Measurements from ENCODE around the gene MPHOSPH9.
"Not testable (repeated sequence)": the region's sequence is repeated elsewhere in the genome, so short reads cannot be mapped to it uniquely, and the experiment has no call there.

Gene MPHOSPH9

GRCh38 chr12:123231931-123232330 lies 1.0 kb downstream of the MPHOSPH9 start:
- ChIA-PET CTCF (interaction anchor here (0.6 to 3.9 kb wide), 9 partner anchors 9 to 284 kb away, joined by 3 to 28 read pairs (median 5); partner anchors contain the start of gene OGFOD2), POLR2A (interaction anchor here (0.6 to 3.0 kb wide), 7 partner anchors 9 to 188 kb away, joined by 3 to 28 read pairs (median 5); no protein-coding TSS in a partner anchor)
- no peak for DNase-seq
- Histone ChIP-seq H3K27ac (ENCODE audit: insufficient read depth in 1 of 2, low read depth in 1 of 2, low read length in 2 of 2, poor library complexity in 1 of 2, severe bottlenecking in 2 of 2) (peak overlapping the region; percentile 70 to 95), H3K9me3 (ENCODE audit: control extremely low read depth in 1 of 5, control insufficient read depth in 4 of 5, insufficient read depth in 2 of 5, low read depth in 1 of 5, low read length in 4 of 5) (no peaks in the 10 kb centered on the region), H3K4me3 (ENCODE audit: control insufficient read depth in 1 of 7, extremely low read depth in 1 of 7, insufficient read depth in 4 of 7, low read depth in 2 of 7, low read length in 6 of 7) (peak overlapping the region in 6 of 7 experiments; percentile 83 to 99 (median 98)), H3K36me3 (ENCODE audit: control insufficient read depth in 4 of 4, insufficient read depth in 4 of 4, low read length in 3 of 4) (peaks cover 0 to 6% (median 4%) of the 10 kb centered on the region in 4 experiments), H3K4me1 (ENCODE audit: control extremely low read depth in 1 of 4, control insufficient read depth in 4 of 4, insufficient read depth in 4 of 4, low read length in 3 of 4) (peaks cover 40 to 69% (median 57%) of the 10 kb centered on the region in 4 experiments), H3K27me3 (replicated peaks in 2 of 5; ENCODE audit: control insufficient read depth in 4 of 5, insufficient read depth in 5 of 5, low read length in 4 of 5) (no peaks in the 10 kb centered on the region)
- WGBS (ENCODE audit: insufficient coverage): 42% methylated on average over 3 of the region's 5 CpGs

- POLR2A ChIA-PET: no interaction called here
- peaks cover 0 to 13% (median 2%) of the 10 kb centered on the region in 4 experiments for H3K36me3 ChIP-seq (ENCODE audit: control insufficient read depth in 4 of 4, insufficient read depth in 4 of 4, low read length in 3 of 4)
- no peaks in the 10 kb centered on the region for H3K27me3 ChIP-seq (replicated peaks in 2 of 5; ENCODE audit: control insufficient read depth in 4 of 5, insufficient read depth in 5 of 5, low read length in 4 of 5)
- CTCF ChIA-PET: interaction anchor here (0.6 to 3.2 kb wide), 7 partner anchors 9 to 275 kb away, joined by 3 to 22 read pairs (median 3); no protein-coding TSS in a partner anchor
- DNase-seq: no peak
- H3K9me3 ChIP-seq (ENCODE audit: control extremely low read depth in 1 of 5, control insufficient read depth in 4 of 5, insufficient read depth in 2 of 5, low read depth in 1 of 5, low read length in 4 of 5): no peaks in the 10 kb centered on the region
- peak overlapping the region in 6 of 7 experiments; percentile 50 to 76 (median 55) for H3K4me3 ChIP-seq (ENCODE audit: control insufficient read depth in 1 of 7, extremely low read depth in 1 of 7, insufficient read depth in 4 of 7, low read depth in 2 of 7, low read length in 6 of 7)
- H3K27ac ChIP-seq (ENCODE audit: insufficient read depth in 1 of 2, low read depth in 1 of 2, low read length in 2 of 2, poor library complexity in 1 of 2, severe bottlenecking in 2 of 2): peak overlapping the region; percentile 53 to 85
- peaks cover 35 to 59% (median 48%) of the 10 kb centered on the region in 4 experiments for H3K4me1 ChIP-seq (ENCODE audit: control extremely low read depth in 1 of 4, control insufficient read depth in 4 of 4, insufficient read depth in 4 of 4, low read length in 3 of 4)
- WGBS (ENCODE audit: insufficient coverage): 0% methylated on average over 2 of the region's 3 CpGs
Measured at GRCh38 chr12:123229051-123229450, 3.9 kb downstream of the MPHOSPH9 start.

DNA sequence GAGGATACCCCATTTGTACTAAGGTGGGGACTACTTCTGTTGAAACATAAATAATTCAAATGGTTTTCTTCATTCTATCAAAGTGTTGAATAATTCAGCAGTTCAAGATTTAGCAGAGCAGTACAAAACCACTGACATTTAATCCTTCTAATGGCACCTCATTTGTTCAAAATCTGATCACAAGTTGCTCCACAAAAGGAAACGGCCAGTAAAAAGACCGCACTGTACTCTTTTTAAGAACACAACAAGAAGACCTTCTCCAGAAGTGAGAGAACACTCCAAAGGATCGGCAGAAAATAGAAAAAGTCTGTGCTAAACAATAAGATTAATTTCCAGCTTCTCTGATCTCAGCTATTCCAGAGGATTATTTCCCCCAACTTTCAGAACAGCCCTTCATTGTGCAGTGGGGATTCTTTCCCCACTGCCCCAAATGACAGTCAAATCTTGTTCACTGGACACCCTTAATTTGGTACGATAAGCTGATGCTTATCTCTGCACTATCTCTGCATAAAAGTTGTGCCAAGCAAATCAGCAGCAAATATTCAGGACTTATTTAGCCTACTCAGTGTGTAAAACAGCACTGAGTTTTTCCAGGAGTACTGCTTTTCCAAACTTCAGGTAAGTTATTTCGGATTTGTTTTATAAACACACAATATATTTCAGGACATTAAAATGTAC lies 5.2 kb downstream of the MPHOSPH9 start:
- no peak for DNase-seq
- H3K4me3 ChIP-seq (ENCODE audit: control insufficient read depth in 1 of 7, extremely low read depth in 1 of 7, insufficient read depth in 4 of 7, low read depth in 2 of 7, low read length in 6 of 7): peak overlapping the region in 1 of 7 experiments; percentile 40
- no peak overlapping the region for H3K27ac ChIP-seq (ENCODE audit: insufficient read depth in 1 of 2, low read depth in 1 of 2, low read length in 2 of 2, poor library complexity in 1 of 2, severe bottlenecking in 2 of 2)
- H3K27me3 ChIP-seq (replicated peaks in 2 of 5; ENCODE audit: control insufficient read depth in 4 of 5, insufficient read depth in 5 of 5, low read length in 4 of 5): no peaks in the 10 kb centered on the region
- peaks cover 35 to 65% (median 43%) of the 10 kb centered on the region in 4 experiments for H3K4me1 ChIP-seq (ENCODE audit: control extremely low read depth in 1 of 4, control insufficient read depth in 4 of 4, insufficient read depth in 4 of 4, low read length in 3 of 4)
- H3K36me3 ChIP-seq (ENCODE audit: control insufficient read depth in 4 of 4, insufficient read depth in 4 of 4, low read length in 3 of 4): peaks cover 0 to 22% (median 2%) of the 10 kb centered on the region in 4 experiments
- ChIA-PET CTCF (interaction anchor here (3.2 kb wide), 1 partner anchor 10 kb away, joined by 22 read pairs; no protein-coding TSS in a partner anchor), POLR2A (no interaction called here)
- 19% methylated on average over 2 of the region's 5 CpGs for WGBS (ENCODE audit: insufficient coverage)
- no peaks in the 10 kb centered on the region for H3K9me3 ChIP-seq (ENCODE audit: control extremely low read depth in 1 of 5, control insufficient read depth in 4 of 5, insufficient read depth in 2 of 5, low read depth in 1 of 5, low read length in 4 of 5)

- Histone ChIP-seq H3K27me3 (replicated peaks in 2 of 5; ENCODE audit: control insufficient read depth in 4 of 5, insufficient read depth in 5 of 5, low read length in 4 of 5) (no peaks in the 10 kb centered on the region), H3K4me3 (ENCODE audit: control insufficient read depth in 1 of 7, extremely low read depth in 1 of 7, insufficient read depth in 4 of 7, low read depth in 2 of 7, low read length in 6 of 7) (no peak overlapping the region), H3K36me3 (ENCODE audit: control insufficient read depth in 4 of 4, insufficient read depth in 4 of 4, low read length in 3 of 4) (peaks cover 5 to 39% (median 14%) of the 10 kb centered on the region in 4 experiments), H3K4me1 (ENCODE audit: control extremely low read depth in 1 of 4, control insufficient read depth in 4 of 4, insufficient read depth in 4 of 4, low read length in 3 of 4) (peaks cover 22 to 45% (median 27%) of the 10 kb centered on the region in 4 experiments), H3K9me3 (ENCODE audit: control extremely low read depth in 1 of 5, control insufficient read depth in 4 of 5, insufficient read depth in 2 of 5, low read depth in 1 of 5, low read length in 4 of 5) (no peaks in the 10 kb centered on the region), H3K27ac (ENCODE audit: insufficient read depth in 1 of 2, low read depth in 1 of 2, low read length in 2 of 2, poor library complexity in 1 of 2, severe bottlenecking in 2 of 2) (no peak overlapping the region)
- CTCF ChIA-PET: interaction anchor here (0.6 to 1.1 kb wide), 5 partner anchors 12 to 1593 kb away, joined by 3 to 5 read pairs (median 3); no protein-coding TSS in a partner anchor
- POLR2A ChIA-PET: interaction anchor here (1.2 kb wide), 1 partner anchor 8 kb away, joined by 5 read pairs; the partner anchor contains the start of genes MPHOSPH9 and MTRFR
- 100% methylated on average over 1 of the region's 2 CpGs for WGBS (ENCODE audit: insufficient coverage)
- DNase-seq: no peak
Measured at GRCh38 chr12:123225443-123225842, 7.5 kb downstream of the MPHOSPH9 start.

DNA sequence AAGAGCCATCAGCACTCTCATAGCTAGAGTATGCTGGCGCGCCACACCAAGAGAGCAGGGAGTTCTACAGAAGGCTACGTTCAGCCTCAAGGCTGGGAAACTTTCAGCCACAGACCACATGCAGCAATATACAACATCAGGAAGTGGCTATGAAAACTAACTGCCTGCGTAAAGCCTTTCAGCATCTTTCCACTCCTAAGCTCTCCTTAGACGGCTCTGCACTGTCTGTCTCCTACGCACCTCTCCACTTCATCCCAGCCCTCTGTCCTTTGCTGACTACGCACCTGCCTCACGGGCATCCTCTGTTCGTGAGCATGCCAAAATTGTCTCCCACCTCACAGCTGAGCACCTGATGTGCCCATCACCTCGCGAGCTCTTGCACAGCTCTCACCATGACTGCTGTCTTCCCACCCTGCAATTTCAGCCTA lies 9.7 kb downstream of the MPHOSPH9 start:
- Histone ChIP-seq H3K9me3 (ENCODE audit: control extremely low read depth in 1 of 5, control insufficient read depth in 4 of 5, insufficient read depth in 2 of 5, low read depth in 1 of 5, low read length in 4 of 5) (no peaks in the 10 kb centered on the region), H3K4me3 (ENCODE audit: control insufficient read depth in 1 of 7, extremely low read depth in 1 of 7, insufficient read depth in 4 of 7, low read depth in 2 of 7, low read length in 6 of 7) (peak overlapping the region in 3 of 7 experiments; percentile 47 to 61 (median 52)), H3K27ac (ENCODE audit: insufficient read depth in 1 of 2, low read depth in 1 of 2, low read length in 2 of 2, poor library complexity in 1 of 2, severe bottlenecking in 2 of 2) (peak overlapping the region in 1 of 2 experiments; percentile 12), H3K27me3 (replicated peaks in 2 of 5; ENCODE audit: control insufficient read depth in 4 of 5, insufficient read depth in 5 of 5, low read length in 4 of 5) (no peaks in the 10 kb centered on the region), H3K4me1 (ENCODE audit: control extremely low read depth in 1 of 4, control insufficient read depth in 4 of 4, insufficient read depth in 4 of 4, low read length in 3 of 4) (peaks cover 5 to 25% (median 13%) of the 10 kb centered on the region in 4 experiments), H3K36me3 (ENCODE audit: control insufficient read depth in 4 of 4, insufficient read depth in 4 of 4, low read length in 3 of 4) (peaks cover 7 to 49% (median 27%) of the 10 kb centered on the region in 4 experiments)
- 36% methylated on average over 11 of the region's 11 CpGs for WGBS (ENCODE audit: insufficient coverage)
- peak; percentile 53 to 73 (median 72) for DNase-seq
- ChIA-PET POLR2A (interaction anchor here (0.9 to 1.7 kb wide), 3 partner anchors 9 to 15 kb away, joined by 3 to 28 read pairs (median 5); partner anchors contain the start of genes MPHOSPH9 and MTRFR), CTCF (interaction anchor here (0.8 to 3.3 kb wide), 9 partner anchors 9 to 186 kb away, joined by 3 to 28 read pairs (median 5); partner anchors contain the start of genes MPHOSPH9 and MTRFR)

- 100% methylated on average over 4 of the region's 7 CpGs for WGBS (ENCODE audit: insufficient coverage)
- POLR2A ChIA-PET: interaction anchor here (0.5 to 0.6 kb wide), 2 partner anchors 12 to 252 kb away, joined by 3 to 6 read pairs; no protein-coding TSS in a partner anchor
- CTCF ChIA-PET: not testable (repeated sequence)
Measured at GRCh38 chr12:123207815-123208214, 25.1 kb downstream of the MPHOSPH9 start.

More at GRCh38 chr12:123207815-123208214, 25.1 kb downstream of the MPHOSPH9 start:
- not testable (repeated sequence) for H3K4me1 ChIP-seq (ENCODE audit: control extremely low read depth in 1 of 4, control insufficient read depth in 4 of 4, insufficient read depth in 4 of 4, low read length in 3 of 4); DNase-seq; H3K4me3 ChIP-seq (ENCODE audit: control insufficient read depth in 1 of 7, extremely low read depth in 1 of 7, insufficient read depth in 4 of 7, low read depth in 2 of 7, low read length in 6 of 7); H3K9me3 ChIP-seq (ENCODE audit: control extremely low read depth in 1 of 5, control insufficient read depth in 4 of 5, insufficient read depth in 2 of 5, low read depth in 1 of 5, low read length in 4 of 5); H3K27ac ChIP-seq (ENCODE audit: insufficient read depth in 1 of 2, low read depth in 1 of 2, low read length in 2 of 2, poor library complexity in 1 of 2, severe bottlenecking in 2 of 2); H3K27me3 ChIP-seq (replicated peaks in 2 of 5; ENCODE audit: control insufficient read depth in 4 of 5, insufficient read depth in 5 of 5, low read length in 4 of 5)
- peaks cover 11 to 72% (median 41%) of the 10 kb centered on the region in 4 experiments for H3K36me3 ChIP-seq (ENCODE audit: control insufficient read depth in 4 of 4, insufficient read depth in 4 of 4, low read length in 3 of 4)
